HG03520 (cell line): ENCODE data around the gene MAPK13.

Experiments used
- ATAC-seq: cut with Tn5 transposase; IDR thresholded peaks from one replicate; pipeline ENCODE4 v1.9.1; 2021; ENCODE audit warnings: mild to moderate bottlenecking, moderate library complexity; ENCODE audit not compliant: unreplicated experiment

Gene MAPK13

DNA sequence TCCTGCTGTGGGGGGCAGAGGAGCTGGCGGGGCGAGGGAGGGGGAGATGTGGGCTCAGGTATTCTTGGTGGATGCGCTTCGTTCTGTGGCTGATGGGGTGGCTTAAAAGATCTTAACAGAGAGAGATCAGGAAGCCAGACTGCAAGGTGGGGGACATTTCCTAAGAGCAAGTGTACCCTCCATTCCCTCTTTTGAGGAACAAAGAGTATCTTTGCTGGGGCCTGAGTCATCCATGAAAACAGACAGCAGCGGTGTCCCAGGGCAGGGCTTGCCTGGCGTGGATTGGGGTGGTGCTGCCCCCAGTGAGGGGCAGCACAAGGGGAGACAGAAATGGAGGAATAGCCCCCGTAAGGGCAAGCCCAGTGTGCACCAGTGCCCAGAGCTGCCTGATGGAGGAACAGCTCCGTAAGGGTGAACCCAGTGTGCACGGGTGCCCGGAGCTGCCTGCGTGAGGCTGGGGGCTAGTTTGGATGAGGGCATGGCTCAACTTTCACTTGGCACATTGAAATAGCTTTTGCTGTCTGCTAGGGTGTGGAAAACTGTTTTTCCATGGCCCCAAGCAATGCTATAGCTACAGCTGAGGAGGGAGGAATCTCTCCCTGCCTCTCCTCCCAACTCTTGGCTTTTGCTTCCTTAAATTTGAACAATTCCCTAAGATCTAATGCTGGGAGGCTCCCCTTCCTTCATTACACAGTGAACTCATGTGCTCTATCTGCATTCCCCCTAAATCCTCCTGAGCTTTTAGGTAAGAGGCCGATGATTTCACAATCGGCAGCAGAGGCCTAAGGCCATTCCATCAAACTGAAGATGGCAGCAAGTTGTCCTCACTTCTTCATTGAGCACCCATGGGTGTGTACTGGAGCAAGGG, 12.9 kb downstream of the MAPK13 start:
- no peak for ATAC-seq

DNA sequence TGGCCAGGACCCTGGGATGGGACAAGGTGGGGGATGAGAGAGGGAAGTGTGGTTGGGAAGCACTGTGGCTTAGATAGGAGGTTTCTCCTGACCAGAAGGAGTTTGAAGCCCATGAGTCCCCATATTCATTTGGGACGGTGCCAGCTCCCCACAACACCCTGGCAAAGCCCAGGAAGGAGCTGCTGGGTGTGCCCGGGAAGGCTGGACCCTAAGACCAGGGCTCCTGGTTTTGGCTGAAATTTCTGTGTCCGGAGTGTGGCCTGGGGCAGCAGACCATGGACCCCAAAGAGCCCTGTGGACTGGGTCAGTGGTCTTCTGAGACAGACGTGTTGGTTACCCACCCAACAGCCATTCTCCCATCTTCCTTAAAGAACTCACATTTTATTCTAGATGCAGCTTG, 15.2 kb downstream of the MAPK13 start:
- no peak for ATAC-seq

DNA sequence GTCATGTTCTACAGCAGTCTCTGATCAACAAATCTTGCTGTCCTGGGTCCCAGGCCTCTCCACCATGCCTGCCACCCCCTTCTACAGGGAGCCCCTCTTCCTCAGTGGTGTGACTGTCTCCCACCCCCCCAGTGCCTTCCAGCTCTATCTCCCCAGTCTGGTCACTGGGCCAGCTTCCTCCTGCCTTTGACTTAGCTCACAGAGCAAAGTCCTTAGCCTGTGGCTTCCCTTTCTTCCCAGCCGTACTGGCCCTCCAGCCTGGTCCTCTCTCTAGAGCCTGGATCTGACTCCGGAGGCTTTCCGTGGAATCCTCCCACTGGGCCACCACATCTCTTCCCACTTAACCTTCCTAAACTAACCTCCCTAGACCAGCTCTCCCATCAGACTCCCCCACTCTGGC, 17.0 kb downstream of the MAPK13 start:
- no peak for ATAC-seq

DNA sequence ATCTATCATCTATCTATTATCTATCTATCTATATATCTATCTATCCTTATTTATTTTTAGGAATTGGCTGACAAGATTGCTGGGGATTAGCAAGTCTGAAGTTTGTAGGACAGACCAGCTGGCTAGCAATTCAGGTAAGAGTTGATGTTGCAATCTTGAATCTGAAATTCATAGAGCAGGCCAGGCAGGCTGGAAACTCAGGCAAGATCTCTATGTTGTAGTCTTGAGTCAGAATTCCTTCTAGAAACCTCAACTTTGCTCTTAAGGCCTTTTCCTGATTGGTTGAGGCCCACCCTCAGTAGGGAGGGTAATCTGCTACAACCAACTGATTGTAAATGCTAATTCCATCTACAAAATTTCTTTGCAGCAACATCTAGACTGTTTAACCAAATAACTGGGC, 19.2 kb downstream of the MAPK13 start:
- ATAC-seq = no peak

DNA sequence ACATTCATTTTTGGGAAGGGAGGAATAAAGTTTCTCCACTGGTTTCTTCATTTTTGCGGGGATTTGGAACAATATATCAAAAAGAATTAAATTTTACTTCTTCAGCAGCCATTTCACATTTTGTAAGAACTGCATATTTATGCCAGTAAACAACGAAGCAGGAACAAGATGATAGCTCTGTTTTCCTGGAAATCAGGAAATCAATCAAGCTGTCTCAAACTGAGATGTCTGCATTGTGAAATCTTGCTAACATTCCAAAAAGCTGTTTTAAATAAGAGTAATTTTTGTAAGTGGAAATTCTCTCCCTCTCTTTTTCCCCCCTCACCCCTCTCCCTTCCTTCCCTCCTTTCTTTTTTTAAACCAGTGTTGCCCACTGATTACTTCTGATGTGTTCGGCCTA, 20.0 kb downstream of the MAPK13 start:
- ATAC-seq = no peak

DNA sequence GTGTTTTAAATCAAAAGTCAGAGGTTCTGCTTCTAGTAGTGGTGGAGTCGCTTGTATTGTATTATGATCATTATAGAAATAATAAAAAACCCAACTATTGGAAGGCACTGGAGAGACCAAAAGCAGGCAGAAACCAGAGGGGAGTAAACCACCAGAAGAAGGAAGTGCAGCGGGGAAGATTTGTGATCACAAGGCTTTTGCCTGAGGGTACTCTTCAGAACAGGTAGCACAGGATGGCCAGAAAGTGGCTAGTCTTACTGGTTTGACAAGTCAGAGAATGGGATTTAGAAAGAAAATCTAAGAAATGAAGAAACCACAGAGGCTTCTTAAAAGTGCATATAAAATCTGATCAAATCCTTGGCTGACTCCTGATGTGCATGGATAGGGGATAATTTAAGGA, 24.0 kb downstream of the MAPK13 start:
- no peak for ATAC-seq

DNA sequence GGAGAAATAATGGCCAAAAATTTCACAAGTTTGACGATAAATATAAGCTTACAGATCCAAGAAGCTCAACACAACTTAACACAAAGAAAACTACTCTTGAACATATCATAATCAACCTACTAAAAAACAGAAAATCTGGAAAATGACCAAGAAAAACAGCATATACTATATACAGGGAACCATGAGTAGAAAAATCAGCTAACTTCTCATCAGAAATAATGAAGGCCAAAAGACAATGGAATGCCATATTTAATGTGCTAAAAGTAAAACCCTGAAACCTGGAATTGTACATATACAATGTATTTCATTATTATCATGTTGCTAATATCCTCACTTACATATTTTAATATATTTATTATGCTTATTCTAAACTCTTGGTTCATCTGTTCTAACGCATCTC, 25.3 kb downstream of the MAPK13 start:
- no peak for ATAC-seq

DNA sequence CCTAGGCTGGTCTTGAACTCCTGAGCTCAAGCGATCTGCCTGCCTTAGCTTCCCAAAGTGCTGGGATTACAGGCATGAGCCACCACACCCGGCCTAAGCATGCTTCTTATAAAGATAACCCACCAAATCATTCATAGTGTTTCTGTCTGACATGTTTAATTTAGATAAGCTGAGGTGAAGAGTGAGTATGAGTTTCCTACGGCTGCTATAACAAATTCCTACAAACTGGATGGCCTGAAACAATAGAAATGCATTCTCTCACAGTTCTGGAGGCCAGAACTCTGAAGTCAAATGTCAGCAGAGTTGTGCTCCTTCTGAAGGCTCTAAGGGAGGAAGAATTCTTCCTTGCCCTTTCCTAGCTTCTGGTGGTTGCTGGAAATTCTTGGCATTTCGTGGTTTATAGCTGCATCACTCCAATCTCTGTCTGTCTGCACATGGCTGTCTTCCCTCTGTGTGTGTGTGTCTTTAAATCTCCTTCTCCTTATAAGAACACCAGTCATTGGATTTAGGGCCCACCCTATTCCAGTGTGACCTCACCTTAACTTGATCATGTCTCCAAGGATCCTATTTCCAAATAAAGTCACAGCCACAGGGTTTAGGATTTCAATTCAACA, 29.9 kb downstream of the MAPK13 start:
- no peak for ATAC-seq

DNA sequence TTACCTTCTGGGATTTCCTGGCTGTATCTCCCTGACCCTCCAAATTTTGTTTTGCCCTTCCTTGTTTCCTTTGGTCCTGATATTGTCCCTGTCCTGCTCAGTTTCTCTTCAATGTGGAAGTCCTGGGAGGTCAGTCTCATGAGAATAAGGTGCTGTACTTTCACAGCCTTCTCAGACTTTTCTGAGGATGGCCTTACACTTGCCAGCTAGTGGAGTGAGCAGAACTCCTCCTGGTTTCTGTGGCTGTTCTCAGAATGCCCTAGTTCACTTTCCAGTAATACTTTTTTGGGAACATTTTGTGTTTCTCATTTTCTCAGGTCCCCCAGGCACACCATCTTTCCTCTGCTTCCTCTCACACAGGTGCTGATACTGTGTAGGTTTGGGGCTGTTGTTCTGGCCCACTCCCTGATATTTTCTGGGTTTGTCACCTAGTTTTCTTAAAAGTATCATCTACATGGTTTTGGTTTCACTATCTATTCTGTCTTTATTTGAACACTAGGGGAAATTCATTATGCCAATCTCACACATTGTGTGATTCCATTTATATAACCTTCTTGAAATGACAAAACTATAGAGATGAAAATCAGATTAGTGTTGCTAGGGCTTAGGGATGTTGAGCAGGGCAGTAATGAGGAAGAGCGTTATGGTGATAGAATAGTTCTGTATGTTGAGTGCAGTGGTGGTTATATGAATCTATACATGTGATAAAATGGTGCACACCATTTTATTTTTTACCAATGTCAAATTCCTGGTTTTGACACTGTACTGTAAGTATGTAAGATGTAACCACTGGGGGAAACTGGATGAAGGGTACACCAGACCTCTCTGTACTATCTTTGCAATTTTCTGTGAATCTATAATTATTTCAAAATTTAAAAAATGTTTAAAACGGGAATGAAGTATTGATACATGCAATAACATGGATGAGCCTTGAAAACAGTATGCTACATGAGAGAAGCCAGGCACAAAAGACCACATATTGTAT, 39.0 kb downstream of the MAPK13 start:
- no peak for ATAC-seq

DNA sequence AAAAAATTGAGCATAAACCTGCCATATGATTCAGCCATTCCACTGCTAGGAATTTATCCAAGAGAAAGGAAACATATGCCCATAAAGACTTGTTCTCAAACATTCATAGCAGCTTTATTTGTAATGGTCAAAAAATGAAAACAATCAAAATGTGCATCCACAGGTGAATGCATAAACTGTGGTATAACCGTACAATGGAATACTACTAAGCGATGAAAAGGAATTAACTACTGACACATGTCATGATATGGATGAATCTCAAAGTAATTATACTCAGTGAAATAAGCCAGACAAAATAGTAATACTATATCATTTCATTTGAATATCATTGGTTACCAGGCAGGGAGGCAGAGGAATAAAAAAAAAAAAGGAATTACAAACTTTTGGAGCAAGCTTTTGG, 40.4 kb downstream of the MAPK13 start:
- ATAC-seq = no peak

DNA sequence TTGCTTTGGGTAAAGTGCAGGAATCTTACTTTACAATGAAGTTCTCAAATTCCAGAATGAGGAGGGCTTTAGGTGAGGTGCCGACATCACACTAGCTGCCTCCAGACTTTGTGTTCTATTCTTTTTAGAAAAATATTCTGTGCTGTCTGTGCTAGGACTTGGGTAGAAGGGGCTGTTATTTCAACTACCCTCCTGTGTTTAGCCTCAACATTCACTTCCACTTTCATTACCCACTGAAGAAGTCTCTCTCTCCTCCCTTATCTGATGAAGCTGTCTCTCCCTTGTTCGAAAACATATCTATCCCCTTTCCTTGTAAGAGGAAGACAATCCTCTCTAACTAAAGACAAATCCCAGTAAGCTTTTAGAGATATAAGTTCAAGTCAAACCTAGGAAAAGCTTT, 41.3 kb downstream of the MAPK13 start:
- ATAC-seq = no peak

DNA sequence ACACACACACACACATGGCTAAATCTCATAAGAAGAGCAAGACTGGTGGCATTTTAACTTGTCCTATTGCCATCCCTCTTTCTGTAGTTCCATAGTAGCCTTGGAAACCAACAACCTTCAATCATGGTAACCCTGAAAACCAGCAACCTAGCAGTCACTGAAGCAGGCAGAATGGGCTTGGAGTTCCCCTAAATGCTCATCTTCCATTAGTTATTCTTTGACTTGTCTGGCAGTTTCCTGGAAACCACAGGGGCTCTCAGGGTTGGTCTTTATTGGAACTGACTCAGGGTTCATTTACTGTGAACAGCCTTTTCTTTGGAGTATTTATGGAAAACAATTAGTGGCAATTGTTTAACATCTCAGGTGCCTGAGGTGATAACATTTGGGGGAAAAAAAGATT, 46.9 kb downstream of the MAPK13 start:
- no peak for ATAC-seq

DNA sequence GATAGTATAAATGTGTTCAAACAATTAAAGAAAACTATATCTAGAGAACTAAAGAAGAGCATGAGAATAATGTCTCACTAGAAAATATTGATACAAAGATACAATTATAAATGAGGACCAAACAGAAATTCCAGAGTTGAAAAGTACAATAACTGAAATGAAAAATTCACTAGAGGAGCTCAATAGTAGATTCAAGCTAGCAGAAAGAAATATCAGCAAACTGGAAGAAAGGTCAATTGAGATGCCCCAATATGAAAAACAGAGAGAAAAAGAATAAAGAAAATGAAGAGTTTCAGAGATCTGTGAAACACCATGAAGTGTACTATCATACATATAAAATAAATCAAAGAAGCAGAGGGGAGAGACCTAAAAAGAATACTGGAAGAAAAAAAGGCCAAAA, 48.2 kb downstream of the MAPK13 start:
- ATAC-seq = no peak

DNA sequence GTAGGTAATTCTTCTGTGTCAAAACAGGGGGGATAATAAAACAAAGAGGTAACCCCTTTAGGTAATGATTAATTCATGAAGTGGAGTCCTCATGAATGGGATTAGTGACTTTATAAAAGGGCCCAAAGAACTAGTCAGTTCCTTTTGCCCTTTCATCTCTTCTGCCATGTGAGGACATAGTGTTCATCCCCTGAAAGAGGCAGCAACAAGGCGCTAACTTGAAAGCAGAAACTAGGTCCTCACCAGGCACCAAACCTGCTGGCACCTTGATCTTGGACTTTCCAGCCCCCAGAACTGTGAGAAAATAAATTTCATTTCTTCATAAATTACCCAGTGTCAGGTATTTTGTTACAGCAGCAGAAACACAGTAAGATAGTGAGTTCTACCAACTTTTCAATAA, 49.8 kb downstream of the MAPK13 start:
- ATAC-seq = no peak

DNA sequence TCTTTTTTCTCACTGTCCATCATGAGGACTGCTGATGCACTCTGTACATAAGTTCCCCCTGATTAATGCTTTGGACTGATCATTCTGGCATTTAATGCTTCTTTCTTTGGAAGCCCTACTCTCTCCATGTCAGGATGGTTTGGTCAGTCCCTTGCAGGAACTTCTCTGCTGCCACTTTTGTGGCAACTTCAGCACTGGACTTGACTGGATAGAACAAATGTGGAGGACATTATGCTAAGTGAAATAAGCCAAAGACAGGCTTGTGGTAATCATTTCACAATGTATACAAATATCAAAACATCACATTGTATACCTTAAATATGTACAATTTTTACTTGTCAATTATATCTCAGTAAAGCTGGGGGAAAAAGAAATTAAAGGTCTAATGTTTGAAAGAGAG, 54.0 kb downstream of the MAPK13 start:
- no peak for ATAC-seq

DNA sequence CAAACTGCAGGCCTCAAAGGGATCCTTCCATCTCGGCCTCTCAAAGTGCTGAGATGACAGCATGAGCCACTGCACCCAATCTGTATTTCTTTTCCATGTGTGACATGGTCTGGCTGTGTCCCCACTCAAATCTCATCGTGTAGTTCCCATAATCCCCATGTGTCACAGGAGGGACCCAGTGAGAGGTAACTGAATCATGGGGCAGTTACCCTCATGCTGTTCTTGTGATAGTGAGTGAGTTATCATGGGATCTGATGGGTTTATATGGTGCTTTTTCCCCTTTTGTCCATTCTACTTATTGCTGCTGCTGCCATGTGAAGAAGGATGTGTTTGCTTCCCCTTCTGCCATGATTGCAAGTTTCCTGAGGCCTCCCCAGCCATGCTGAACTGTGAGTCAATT, 55.9 kb downstream of the MAPK13 start:
- ATAC-seq = no peak

DNA sequence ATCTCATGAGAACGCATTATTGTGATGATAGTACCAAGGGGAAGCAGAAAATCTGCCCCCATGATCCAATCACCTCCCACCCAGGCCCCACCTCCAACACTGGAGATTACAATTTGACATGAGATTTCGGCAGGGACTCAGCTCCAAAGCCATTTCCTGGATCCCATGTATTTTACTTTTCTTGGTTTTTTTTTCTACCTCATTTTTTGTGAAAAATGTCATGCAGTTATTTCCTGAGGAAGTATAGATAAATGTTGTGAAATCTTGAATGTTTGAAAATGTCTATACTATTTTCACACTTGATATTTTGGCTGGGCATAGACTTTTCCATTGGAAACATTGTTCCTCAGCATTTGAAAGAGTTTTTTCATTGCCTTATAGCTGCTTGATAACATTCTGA, 57.1 kb downstream of the MAPK13 start:
- ATAC-seq = no peak
